ENCODE data around the gene ETAA1. TPM values are rescaled to one million over a fixed set of nuclear protein-coding genes. Genes with fewer than 3 reads are reported as not detected.

Gene ETAA1
- total and polyA plus RNA-seq, 2 of the 8 experiments (the other 6 are each of a cell fraction or from before 2014, with no cell fraction given): 5.9 to 27.1 TPM

DNA sequence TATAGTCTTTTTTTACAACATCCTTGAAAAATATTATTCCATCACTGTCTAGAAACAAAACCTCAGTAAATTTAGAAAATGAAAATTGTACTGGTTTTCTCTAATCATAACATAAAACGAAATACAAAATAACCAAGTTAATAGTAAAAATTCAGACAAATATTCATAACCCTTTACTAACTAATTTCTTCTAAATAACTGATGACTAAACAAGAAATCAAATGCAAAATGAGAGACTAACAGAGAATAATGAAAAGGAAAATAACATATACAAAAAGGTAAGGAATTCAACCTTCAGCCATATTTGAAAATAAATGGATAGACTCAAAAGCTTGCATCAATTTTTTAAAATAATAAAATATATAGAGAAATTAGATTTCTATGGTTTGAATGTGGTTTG is 18.6 kb upstream of the ETAA1 start:
- no peak overlapping the region for H3K9ac ChIP-seq (replicated peaks in 1 of 4; ENCODE audit: extremely low read depth in 1 of 4, low read depth in 3 of 4, low read length in 3 of 4)
- H3K4me3 ChIP-seq (ENCODE audit: extremely low read depth in 1 of 4, insufficient read depth in 2 of 4, low read depth in 3 of 4, low read length in 4 of 4): no peak overlapping the region
- no peak overlapping the region for H4K5ac ChIP-seq (ENCODE audit: insufficient read length, low read depth, low read length)
- no peak overlapping the region for H2BK20ac ChIP-seq (ENCODE audit: low read length)
- H3K56ac ChIP-seq (replicated peaks; ENCODE audit: insufficient read length, low read depth, low read length): no peak overlapping the region
- H3K9me3 ChIP-seq (ENCODE audit: insufficient read depth in 2 of 2, low read depth in 1 of 2, low read length in 1 of 2): no peaks in the 10 kb centered on the region
- no peak overlapping the region for H4K91ac ChIP-seq (replicated peaks; ENCODE audit: insufficient read length, low read length)
- no peak overlapping the region for H2AK5ac ChIP-seq (ENCODE audit: low read depth, low read length)
- no peak for TF ChIP-seq KDM4A (IDR thresholded peaks at IDR 0.05; ENCODE audit: low read depth, low read length, severe bottlenecking)
- TF ChIP-seq BCL11A (IDR thresholded peaks at IDR 0.05; ENCODE audit: low read depth in 2 of 2, low read length in 2 of 2): no peak
- no peak for TF ChIP-seq EP300 (IDR thresholded peaks at IDR 0.05; ENCODE audit: borderline replicate concordance in 1 of 2, low read depth in 2 of 2, low read length in 2 of 2)
- no peak for TF ChIP-seq TAF1 (IDR thresholded peaks at IDR 0.05; ENCODE audit: low read depth, low read length)
- H3K18ac ChIP-seq (ENCODE audit: extremely low read depth, low read length): no peak overlapping the region
- no peak overlapping the region for H2BK15ac ChIP-seq (ENCODE audit: low read length)
- no peaks in the 10 kb centered on the region for H3K36me3 ChIP-seq (ENCODE audit: control insufficient read depth in 2 of 4, insufficient read depth in 4 of 4, low read length in 3 of 4)
- no peaks in the 10 kb centered on the region for H3K79me2 ChIP-seq (ENCODE audit: control insufficient read depth in 1 of 2, insufficient read depth in 2 of 2, low read length in 2 of 2)
- H4K20me1 ChIP-seq (replicated peaks in 1 of 2; ENCODE audit: control insufficient read depth in 1 of 2, insufficient read depth in 2 of 2, low read length in 2 of 2): no peaks in the 10 kb centered on the region
- no peak for FAIRE-seq
- no peak overlapping the region for H2BK120ac ChIP-seq (replicated peaks; ENCODE audit: low read depth, low read length)
- no peak overlapping the region for H3K27ac ChIP-seq (ENCODE audit: low read depth, low read length)
- 95% methylated on average over 1 of the region's 1 CpG; no CpG with 5 or more reads in 1 of the 2 experiments for WGBS, 2 experiments (ENCODE audit: extremely low coverage in 1 of 2, insufficient coverage in 1 of 2, insufficient read length in 1 of 2, insufficient replicate concordance in 2 of 2, low coverage in 1 of 2, low lambda C conversion rate in 2 of 2, missing lambda C conversion rate in 1 of 2)
- no peak overlapping the region for H4K8ac ChIP-seq (ENCODE audit: extremely low read depth, insufficient read depth, low read length)
- no peak overlapping the region for H2BK5ac ChIP-seq (ENCODE audit: low read depth, low read length)
- no peak overlapping the region for H3K4me2 ChIP-seq (ENCODE audit: insufficient read depth in 1 of 2, low read depth in 2 of 2, low read length in 2 of 2)
- no peak overlapping the region for H3K14ac ChIP-seq (ENCODE audit: insufficient read length)
- H2AFZ ChIP-seq (ENCODE audit: low read length): no peak overlapping the region
- no peaks in the 10 kb centered on the region for H3K23me2 ChIP-seq (ENCODE audit: low read depth, low read length)
- POLR2A ChIA-PET (ENCODE audit: partially characterized antibody): interaction anchor here (1.1 kb wide), 1 partner anchor 13 kb away, joined by 3 read pairs; no protein-coding TSS in a partner anchor
- H3K4me1 ChIP-seq (replicated peaks in 1 of 4; ENCODE audit: control insufficient read depth in 3 of 4, insufficient read depth in 4 of 4, low read length in 3 of 4): no peaks in the 10 kb centered on the region
- H2BK12ac ChIP-seq (ENCODE audit: low read depth, low read length): no peak overlapping the region
- H3K23ac ChIP-seq (ENCODE audit: insufficient read length): no peak overlapping the region
- H3K4ac ChIP-seq (replicated peaks; ENCODE audit: insufficient read length, low read depth, low read length): no peak overlapping the region
- H3K79me1 ChIP-seq (ENCODE audit: low read depth, low read length): no peaks in the 10 kb centered on the region
- CTCF ChIA-PET (ENCODE audit: partially characterized antibody): no interaction called here
- DNase-seq (ENCODE audit: low read depth in 1 of 2, low spot score in 2 of 2): no peak
- no peaks in the 10 kb centered on the region for H3K27me3 ChIP-seq (replicated peaks in 1 of 4; ENCODE audit: control insufficient read depth in 3 of 4, extremely low read depth in 1 of 4, insufficient read depth in 3 of 4, low read length in 3 of 4)

Data from H1 (cell line).